LNCaP clone FGC (cell line): ENCODE measurements around the gene CEP162.
"Not testable (repeated sequence)": the region's sequence is repeated elsewhere in the genome, so short reads cannot be mapped to it uniquely, and the experiment has no call there.

ENCODE experiments used
- DNase-seq: peaks from one replicate; pipeline ENCODE4 v3.0.0-alpha.2; 2011; ENCODE audit warnings: low read depth
- H3K4me3 ChIP-seq: 2 replicates; pipeline ENCODE4 v1.5.1; 2011; ENCODE audit warnings: mild to moderate bottlenecking, low read depth, low read length, control low read depth
- CTCF ChIP-seq: IDR thresholded peaks from 2 replicates; pipeline ENCODE4 v1.5.1; 2012; ENCODE audit warnings: mild to moderate bottlenecking; ENCODE audit not compliant: control insufficient read depth, insufficient read depth; ENCODE audit errors: extremely low read depth

Gene CEP162

DNA sequence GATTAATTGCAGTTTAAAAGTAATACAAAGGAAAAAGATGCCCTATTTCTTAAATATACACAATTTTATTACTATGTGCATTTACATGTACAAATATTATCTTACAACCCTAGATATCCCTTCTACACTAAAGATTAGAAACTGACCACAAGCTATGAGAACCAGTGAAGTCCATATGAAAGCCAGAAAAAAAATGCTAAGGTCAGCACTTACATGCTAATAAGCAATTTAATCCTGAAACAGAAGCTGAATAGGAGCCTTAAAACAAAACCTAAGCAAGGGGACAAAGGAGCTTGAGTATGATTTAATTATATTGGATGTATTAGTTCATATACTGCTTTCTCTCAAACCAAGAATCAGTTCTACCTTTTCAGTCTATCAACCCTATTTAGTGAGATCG is 14.2 kb downstream of the CEP162 start:
- H3K4me3 ChIP-seq = no peak overlapping the region
- no peak for TF ChIP-seq CTCF
- DNase-seq = no peak

GRCh38 chr6:84204011-84204410 is 23.4 kb downstream of the CEP162 start:
- no peak overlapping the region for H3K4me3 ChIP-seq
- no peak for DNase-seq
- TF ChIP-seq CTCF = no peak

GRCh38 chr6:84199987-84200386 is 27.5 kb downstream of the CEP162 start:
- not testable (repeated sequence) for DNase-seq

GRCh38 chr6:84197708-84198107 is 29.7 kb downstream of the CEP162 start:
- H3K4me3 ChIP-seq = no peak overlapping the region
- peak; percentile 15; the same call in 1 of the 2 replicates for TF ChIP-seq CTCF
- DNase-seq = no peak

More at GRCh38 chr6:84199987-84200386, 27.5 kb downstream of the CEP162 start:
- not testable (repeated sequence) for H3K4me3 ChIP-seq

GRCh38 chr6:84193114-84193708 is 34.2 kb downstream of the CEP162 start:
- no peak for DNase-seq
- no peak overlapping the region for H3K4me3 ChIP-seq
- TF ChIP-seq CTCF = no peak

DNA sequence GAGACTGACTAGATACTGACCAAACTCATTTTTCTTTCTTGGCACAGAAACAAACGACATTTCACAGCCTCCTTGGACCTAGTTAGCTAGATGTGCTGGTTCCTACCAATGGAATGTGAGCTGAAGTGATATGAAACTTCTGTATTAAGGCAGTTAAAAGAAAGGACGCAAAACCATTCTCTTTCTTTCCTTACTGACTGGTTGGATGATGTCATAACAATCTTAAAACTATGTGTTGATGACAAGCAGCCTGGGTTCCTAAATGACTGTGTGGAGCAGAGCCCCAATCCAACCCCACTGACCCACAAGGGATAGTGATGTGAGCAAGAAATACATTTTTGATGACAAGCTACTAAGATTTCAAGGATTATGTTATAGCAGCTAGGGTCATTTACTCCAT is 35.6 kb downstream of the CEP162 start:
- no peak for DNase-seq
- no peak for TF ChIP-seq CTCF
- H3K4me3 ChIP-seq = no peak overlapping the region

DNA sequence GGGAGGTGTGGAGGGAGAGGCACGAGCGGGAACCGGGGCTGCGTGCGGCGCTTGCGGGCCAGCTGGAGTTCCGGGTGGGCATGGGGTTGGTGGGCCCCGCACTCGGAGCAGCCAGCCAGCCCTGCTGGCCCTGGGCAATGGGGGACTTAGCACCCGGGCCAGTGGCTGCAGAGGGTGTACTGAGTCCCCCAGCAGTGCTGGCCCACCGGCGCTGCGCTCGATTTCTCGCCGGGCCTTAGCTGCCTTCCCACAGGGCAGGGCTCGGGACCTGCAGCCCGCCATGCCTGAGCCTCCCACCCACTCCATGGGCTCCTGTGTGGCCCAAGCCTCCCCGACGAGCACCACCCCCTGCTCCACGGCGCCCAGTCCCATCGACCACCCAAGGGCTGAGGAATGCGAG is 38.1 kb downstream of the CEP162 start:
- not testable (repeated sequence) for DNase-seq, H3K4me3 ChIP-seq

GRCh38 chr6:84183430-84183829 is 44.0 kb downstream of the CEP162 start:
- TF ChIP-seq CTCF = no peak

More at GRCh38 chr6:84183430-84183829, 44.0 kb downstream of the CEP162 start:
- no peak for DNase-seq
- no peak overlapping the region for H3K4me3 ChIP-seq
